Measurements from ENCODE around the gene PHF13.
"Not testable (repeated sequence)": the region's sequence is repeated elsewhere in the genome, so short reads cannot be mapped to it uniquely, and the experiment has no call there.

The PHF13 gene

DNA sequence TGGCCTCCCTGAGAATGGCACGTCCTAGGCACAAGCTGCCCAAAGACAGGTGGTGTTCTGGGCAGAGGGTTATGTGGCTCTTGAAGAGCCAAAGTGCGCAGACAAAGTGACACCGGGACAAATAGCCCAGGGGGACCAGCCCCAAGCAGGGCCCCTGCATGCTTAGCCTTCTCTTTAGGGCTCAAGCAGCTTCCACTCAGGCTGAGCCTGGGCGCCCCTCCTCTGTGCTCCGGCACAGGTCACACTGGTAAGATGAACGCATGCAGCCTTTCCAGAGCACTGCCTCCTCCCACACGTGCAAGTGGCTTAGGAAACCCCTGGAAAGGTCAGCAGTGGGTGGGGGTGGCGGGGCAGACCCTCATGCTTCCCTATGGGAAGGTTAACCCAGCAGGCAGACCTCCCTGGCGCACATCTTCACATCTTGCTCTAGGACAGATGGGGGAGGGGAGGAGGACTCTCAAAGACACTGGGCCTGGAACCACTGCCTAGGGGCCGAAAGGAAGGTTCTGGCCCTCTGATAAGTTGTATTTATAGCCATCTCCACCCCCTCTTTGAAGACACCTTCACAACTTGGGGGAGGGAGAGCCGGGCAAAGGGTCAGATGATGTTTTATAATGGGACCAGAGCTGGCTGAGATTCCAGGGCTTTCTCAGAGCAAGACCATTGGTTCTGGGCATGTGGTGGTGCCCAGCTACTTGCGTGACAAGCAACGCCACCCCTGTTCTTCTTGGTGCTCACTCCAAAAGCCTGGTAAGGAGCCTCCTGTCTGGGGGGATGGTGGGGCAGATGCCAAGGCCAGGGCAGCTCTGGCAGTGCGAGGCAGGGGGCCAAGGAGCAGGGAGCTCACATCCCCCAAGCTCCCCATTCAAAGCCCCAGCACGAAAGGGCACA is 16.4 kb upstream of the PHF13 start:
- no peaks in the 10 kb centered on the region for H3K27me3 ChIP-seq (replicated peaks; ENCODE audit: control insufficient read depth, insufficient read depth, low read length)
- H3K4me3 ChIP-seq (ENCODE audit: low read length) = peak overlapping the region; percentile 33
- peak overlapping the region; percentile 55 for H3K9ac ChIP-seq (ENCODE audit: low read length)
- no peak for DNase-seq (ENCODE audit: low read depth)
- H3K9me3 ChIP-seq (ENCODE audit: control insufficient read depth, low read length) = no peaks in the 10 kb centered on the region
- H3K4me1 ChIP-seq (ENCODE audit: control insufficient read depth, insufficient read depth, low read length) = peaks cover 36% of the 10 kb centered on the region
- H3K36me3 ChIP-seq (ENCODE audit: control insufficient read depth, insufficient read depth, low read length, severe bottlenecking) = peaks cover 68% of the 10 kb centered on the region

DNA sequence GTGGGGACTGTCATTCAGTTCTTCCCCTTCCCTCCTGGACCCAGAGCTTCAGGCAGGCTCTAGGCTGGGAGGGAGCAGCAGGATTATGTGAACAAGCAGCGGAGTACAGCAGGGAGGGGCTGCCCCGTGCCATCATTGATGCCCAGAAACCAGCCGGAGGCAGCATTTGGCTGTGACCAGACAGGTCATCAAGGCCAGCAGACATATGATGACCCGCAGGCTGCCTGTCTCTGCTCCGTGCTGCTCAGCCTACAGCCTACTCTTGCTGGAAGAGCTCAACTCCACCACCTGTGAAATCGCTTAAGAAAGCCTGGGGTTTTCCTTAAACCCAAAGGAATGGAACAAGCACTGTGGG is 15.8 kb upstream of the PHF13 start:
- peaks cover 36% of the 10 kb centered on the region for H3K4me1 ChIP-seq (ENCODE audit: control insufficient read depth, insufficient read depth, low read length)
- H3K9ac ChIP-seq (ENCODE audit: low read length) = peak overlapping the region; percentile 29
- H3K9me3 ChIP-seq (ENCODE audit: control insufficient read depth, low read length) = no peaks in the 10 kb centered on the region
- peaks cover 62% of the 10 kb centered on the region for H3K36me3 ChIP-seq (ENCODE audit: control insufficient read depth, insufficient read depth, low read length, severe bottlenecking)
- peak overlapping the region; percentile 33 for H3K4me3 ChIP-seq (ENCODE audit: low read length)
- no peak for DNase-seq (ENCODE audit: low read depth)
- no peaks in the 10 kb centered on the region for H3K27me3 ChIP-seq (replicated peaks; ENCODE audit: control insufficient read depth, insufficient read depth, low read length)

- H3K4me1 ChIP-seq (ENCODE audit: control insufficient read depth, insufficient read depth, low read length) = peaks cover 45% of the 10 kb centered on the region
- peaks cover 46% of the 10 kb centered on the region for H3K36me3 ChIP-seq (ENCODE audit: control insufficient read depth, insufficient read depth, low read length, severe bottlenecking)
- DNase-seq (ENCODE audit: low read depth) = no peak
- peak overlapping the region; percentile 99 for H3K4me3 ChIP-seq (ENCODE audit: low read length)
- no peaks in the 10 kb centered on the region for H3K9me3 ChIP-seq (ENCODE audit: control insufficient read depth, low read length)
- H3K9ac ChIP-seq (ENCODE audit: low read length) = peak overlapping the region; percentile 96
- no peaks in the 10 kb centered on the region for H3K27me3 ChIP-seq (replicated peaks; ENCODE audit: control insufficient read depth, insufficient read depth, low read length)
These were observed 14.2 kb upstream of the PHF13 start for GRCh38 chr1:6599141-6599975.

DNA sequence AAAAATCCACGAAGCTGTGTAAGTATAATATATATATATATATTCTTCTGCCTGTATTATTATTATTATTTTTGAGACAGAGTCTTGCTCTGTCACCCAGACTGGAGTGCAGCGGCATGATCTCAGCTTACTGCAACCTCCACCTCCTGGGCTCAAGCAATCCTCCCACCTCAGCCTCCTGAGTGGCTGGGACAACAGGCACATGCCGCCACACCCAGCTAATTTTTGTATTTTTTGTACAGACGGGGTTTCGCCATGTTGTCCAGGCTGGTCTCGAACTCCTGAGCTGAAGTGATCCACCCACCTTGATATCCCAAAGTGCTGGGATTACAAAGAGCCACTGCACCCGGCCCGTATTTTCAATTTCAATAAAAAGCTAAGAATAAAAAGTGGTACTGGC is 13.5 kb upstream of the PHF13 start:
- H3K9ac ChIP-seq (ENCODE audit: low read length) = peak overlapping the region; percentile 96
- H3K4me3 ChIP-seq (ENCODE audit: low read length) = peak overlapping the region; percentile 99
- not testable (repeated sequence) for H3K9me3 ChIP-seq (ENCODE audit: control insufficient read depth, low read length); DNase-seq (ENCODE audit: low read depth); H3K27me3 ChIP-seq (replicated peaks; ENCODE audit: control insufficient read depth, insufficient read depth, low read length)
- peaks cover 41% of the 10 kb centered on the region for H3K36me3 ChIP-seq (ENCODE audit: control insufficient read depth, insufficient read depth, low read length, severe bottlenecking)
- H3K4me1 ChIP-seq (ENCODE audit: control insufficient read depth, insufficient read depth, low read length) = peaks cover 51% of the 10 kb centered on the region

DNA sequence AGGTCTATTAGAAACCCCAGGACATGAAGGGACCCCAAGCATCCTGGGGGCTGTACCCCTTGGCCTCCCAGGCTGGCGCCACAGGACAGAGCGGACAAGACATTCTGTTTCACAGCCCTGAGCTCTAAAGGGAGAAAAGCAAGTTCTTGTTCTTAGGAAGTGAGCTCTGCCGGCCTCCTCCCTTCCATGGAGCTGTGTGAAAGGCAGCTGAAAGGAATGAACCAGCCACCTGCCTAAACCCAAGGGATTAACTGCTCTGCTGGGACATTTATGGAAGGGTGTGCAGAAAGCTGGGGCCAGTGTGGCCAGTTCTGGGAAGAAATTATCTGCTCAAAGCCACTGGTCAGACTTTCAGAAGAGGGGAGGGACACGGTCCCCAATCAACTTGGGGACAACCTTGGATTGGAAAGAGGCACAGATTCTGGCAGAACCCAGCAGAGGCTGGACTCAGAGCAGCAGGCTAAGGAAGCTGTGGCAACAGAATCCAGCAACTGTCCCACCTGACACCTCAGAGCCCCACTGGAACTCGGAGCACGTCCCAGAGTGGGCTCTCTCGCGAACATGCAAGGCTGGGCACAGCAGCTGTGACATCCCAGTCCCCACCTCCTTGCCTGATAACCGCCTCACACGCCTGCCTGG is 13.0 kb upstream of the PHF13 start:
- DNase-seq (ENCODE audit: low read depth) = peak; percentile 31
- peaks cover 51% of the 10 kb centered on the region for H3K4me1 ChIP-seq (ENCODE audit: control insufficient read depth, insufficient read depth, low read length)
- no peaks in the 10 kb centered on the region for H3K27me3 ChIP-seq (replicated peaks; ENCODE audit: control insufficient read depth, insufficient read depth, low read length)
- peak overlapping the region; percentile 99 for H3K4me3 ChIP-seq (ENCODE audit: low read length)
- H3K9ac ChIP-seq (ENCODE audit: low read length) = peak overlapping the region; percentile 96
- H3K9me3 ChIP-seq (ENCODE audit: control insufficient read depth, low read length) = no peaks in the 10 kb centered on the region
- H3K36me3 ChIP-seq (ENCODE audit: control insufficient read depth, insufficient read depth, low read length, severe bottlenecking) = peaks cover 35% of the 10 kb centered on the region

DNA sequence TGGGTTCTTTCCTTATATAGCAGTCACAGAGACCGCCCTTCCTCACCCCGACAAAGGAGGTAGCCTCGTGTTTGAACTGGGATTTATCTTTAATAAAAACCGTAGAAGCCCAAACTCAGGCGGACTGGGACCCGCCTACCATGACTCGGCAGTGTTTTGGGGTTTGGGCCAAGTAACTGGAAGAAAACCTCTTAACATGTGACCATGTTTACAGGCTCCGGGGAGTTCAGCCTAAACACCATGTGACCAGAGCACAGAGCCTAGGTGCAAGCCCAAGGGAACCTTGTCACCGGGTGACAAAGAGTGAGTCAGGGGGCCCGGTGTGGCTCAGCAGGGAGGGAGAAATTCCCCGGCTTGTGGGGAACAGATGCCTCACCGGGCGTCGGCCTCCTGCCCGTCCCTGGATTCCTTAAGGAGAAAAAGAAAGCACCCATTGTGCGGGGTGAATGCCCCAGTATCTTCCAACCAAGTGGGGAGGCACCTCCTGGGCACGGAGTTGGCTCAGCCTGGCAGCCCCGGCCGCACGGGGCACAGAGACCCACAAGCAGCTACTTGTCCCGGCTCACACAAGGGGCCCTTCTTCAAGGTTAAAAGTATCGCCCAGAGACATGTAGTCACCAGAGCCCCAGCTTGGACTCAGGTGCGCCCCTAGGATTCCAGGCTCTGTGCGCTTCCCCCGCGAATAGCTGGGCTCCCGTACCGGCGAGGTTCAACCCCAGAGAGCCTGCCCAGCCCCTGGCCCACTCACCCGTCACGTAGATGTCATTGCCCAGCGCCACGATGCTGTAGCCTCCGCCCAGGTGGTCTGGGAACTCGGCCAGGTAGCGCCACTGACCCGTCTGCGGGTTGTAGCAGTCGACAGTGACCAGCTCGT is 12.2 kb upstream of the PHF13 start:
- DNase-seq (ENCODE audit: low read depth) = peak; percentile 94
- peaks cover 49% of the 10 kb centered on the region for H3K4me1 ChIP-seq (ENCODE audit: control insufficient read depth, insufficient read depth, low read length)
- H3K9ac ChIP-seq (ENCODE audit: low read length) = peak overlapping the region; percentile 96
- H3K27me3 ChIP-seq (replicated peaks; ENCODE audit: control insufficient read depth, insufficient read depth, low read length) = no peaks in the 10 kb centered on the region
- peaks cover 28% of the 10 kb centered on the region for H3K36me3 ChIP-seq (ENCODE audit: control insufficient read depth, insufficient read depth, low read length, severe bottlenecking)
- H3K9me3 ChIP-seq (ENCODE audit: control insufficient read depth, low read length) = no peaks in the 10 kb centered on the region
- H3K4me3 ChIP-seq (ENCODE audit: low read length) = peak overlapping the region; percentile 99

DNA sequence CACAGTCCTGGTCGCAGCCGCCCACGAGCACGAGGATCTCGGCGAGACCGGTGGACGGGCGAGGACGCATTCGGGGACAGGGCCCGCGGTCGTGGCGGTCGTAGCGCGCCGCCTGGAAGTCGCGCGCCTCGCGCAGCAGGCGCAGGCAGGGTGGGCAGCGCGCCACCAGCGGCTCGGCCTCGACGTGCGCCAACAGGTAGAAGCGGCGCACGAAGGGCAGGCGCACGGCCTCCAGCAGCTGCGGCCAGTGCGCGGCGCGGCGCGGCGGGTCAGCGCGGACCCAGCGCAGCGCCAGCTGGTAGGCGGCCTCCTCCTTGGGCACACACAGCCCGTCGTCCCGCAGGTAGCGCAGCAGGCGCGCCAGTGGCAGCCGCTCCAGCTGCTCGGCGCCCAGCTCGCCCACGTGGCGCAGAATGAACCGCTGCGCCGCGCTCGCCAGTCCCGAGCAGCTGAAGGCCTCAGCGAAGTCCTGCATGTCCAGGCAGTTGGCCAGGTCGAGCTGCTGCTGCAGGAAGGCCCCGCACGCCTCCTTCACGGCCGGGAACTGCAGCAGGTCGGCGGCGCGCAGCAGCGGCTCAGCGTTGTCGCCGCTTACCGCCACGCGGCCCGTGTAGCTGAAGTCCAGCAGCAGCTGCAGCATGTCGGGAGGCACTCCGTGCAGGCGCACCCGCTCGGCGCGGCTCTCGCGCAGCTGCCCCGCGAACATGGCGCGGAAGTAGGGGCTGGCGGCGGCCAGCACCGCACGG is 11.4 kb upstream of the PHF13 start:
- Histone ChIP-seq H3K9me3 (ENCODE audit: control insufficient read depth, low read length) (no peaks in the 10 kb centered on the region), H3K36me3 (ENCODE audit: control insufficient read depth, insufficient read depth, low read length, severe bottlenecking) (peaks cover 20% of the 10 kb centered on the region), H3K9ac (ENCODE audit: low read length) (peak overlapping the region; percentile 96), H3K4me3 (ENCODE audit: low read length) (peak overlapping the region; percentile 99), H3K4me1 (ENCODE audit: control insufficient read depth, insufficient read depth, low read length) (peaks cover 41% of the 10 kb centered on the region), H3K27me3 (replicated peaks; ENCODE audit: control insufficient read depth, insufficient read depth, low read length) (no peaks in the 10 kb centered on the region)
- peak; percentile 53 for DNase-seq (ENCODE audit: low read depth)

GRCh38 chr1:6602669-6603237 is 10.8 kb upstream of the PHF13 start, which contains the start of gene KLHL21:
Gene KLHL21, minus strand, starts transcription at chr1:6602869. Its CDS starts 52 bp downstream, at chr1:6602817.
- Histone ChIP-seq H3K9ac (ENCODE audit: low read length) (peak within 1 kb of the TSS; percentile 96), H3K9me3 (ENCODE audit: control insufficient read depth, low read length) (no peaks in the 10 kb centered on the region), H3K36me3 (ENCODE audit: control insufficient read depth, insufficient read depth, low read length, severe bottlenecking) (peaks cover 13% of the 10 kb centered on the region), H3K4me3 (ENCODE audit: low read length) (peak within 1 kb of the TSS; percentile 99), H3K4me1 (ENCODE audit: control insufficient read depth, insufficient read depth, low read length) (peaks cover 34% of the 10 kb centered on the region), H3K27me3 (replicated peaks; ENCODE audit: control insufficient read depth, insufficient read depth, low read length) (no peaks in the 10 kb centered on the region)
- peak; percentile 96 for DNase-seq (ENCODE audit: low read depth)

DNA sequence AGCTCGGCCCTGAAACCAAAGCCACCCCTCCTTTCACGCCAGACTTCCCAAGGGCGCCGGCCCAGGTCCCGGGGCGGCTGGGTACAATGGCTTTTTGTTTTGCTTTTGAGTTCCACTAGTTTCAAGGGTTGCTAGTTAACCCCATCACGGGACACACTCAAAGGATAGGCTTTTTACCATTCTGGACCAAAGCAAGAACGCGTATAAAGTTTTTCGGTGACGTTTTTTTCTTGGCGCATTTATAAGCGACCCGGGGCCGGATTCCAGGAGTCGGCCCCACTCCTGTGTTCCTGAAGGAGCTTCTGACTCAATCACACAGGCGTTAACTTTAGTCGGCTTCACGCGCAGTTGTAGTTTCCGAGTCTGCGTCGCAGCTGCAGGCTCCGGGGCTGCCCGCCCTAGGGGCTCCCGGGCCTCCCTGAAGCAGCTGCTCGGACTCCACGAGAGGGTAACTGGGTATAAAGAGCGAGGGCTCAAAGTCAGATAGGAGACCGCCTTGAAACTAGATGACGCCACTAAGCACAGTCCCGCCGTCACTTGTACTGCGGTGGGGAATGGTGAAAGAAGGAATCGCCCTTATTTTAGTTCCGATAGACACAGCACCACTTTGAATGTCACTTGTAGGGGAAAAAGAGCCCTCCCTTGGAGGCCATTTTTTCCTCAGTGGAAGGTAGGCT is 10.2 kb upstream of the PHF13 start:
- peak overlapping the region; percentile 80 for H3K4me3 ChIP-seq (ENCODE audit: low read length)
- peaks cover 29% of the 10 kb centered on the region for H3K4me1 ChIP-seq (ENCODE audit: control insufficient read depth, insufficient read depth, low read length)
- H3K27me3 ChIP-seq (replicated peaks; ENCODE audit: control insufficient read depth, insufficient read depth, low read length) = no peaks in the 10 kb centered on the region
- H3K9me3 ChIP-seq (ENCODE audit: control insufficient read depth, low read length) = no peaks in the 10 kb centered on the region
- DNase-seq (ENCODE audit: low read depth) = peak; percentile 82
- peaks cover 8% of the 10 kb centered on the region for H3K36me3 ChIP-seq (ENCODE audit: control insufficient read depth, insufficient read depth, low read length, severe bottlenecking)
- peak overlapping the region; percentile 96 for H3K9ac ChIP-seq (ENCODE audit: low read length)

Data from adipocyte (in vitro differentiated cells).